ENCODE results near the gene TULP4. TPM values are rescaled to one million over a fixed set of nuclear protein-coding genes. Genes with fewer than 3 reads are reported as not detected.

The TULP4 gene
- total RNA-seq, 1 experiment from 2014 or later: 64.6 TPM

- H3K79me2 ChIP-seq (ENCODE audit: insufficient read depth, low read length): no peaks in the 10 kb centered on the region
- H3K4me1 ChIP-seq (ENCODE audit: insufficient read depth, low read length): no peaks in the 10 kb centered on the region
- no peak overlapping the region for H2BK15ac ChIP-seq (ENCODE audit: low read depth, low read length)
- no peak overlapping the region for H3K56ac ChIP-seq (ENCODE audit: insufficient read length, low read depth, low read length)
- H4K8ac ChIP-seq (replicated peaks; ENCODE audit: insufficient read length, low read depth, low read length): no peak overlapping the region
- H2BK12ac ChIP-seq (ENCODE audit: insufficient read length, low read depth, low read length): no peak overlapping the region
- H3K4me2 ChIP-seq (ENCODE audit: insufficient read depth, insufficient read length, low read length): no peak overlapping the region
- H4K5ac ChIP-seq (ENCODE audit: insufficient read length, low read depth, low read length): no peak overlapping the region
- no peaks in the 10 kb centered on the region for H3K27me3 ChIP-seq (ENCODE audit: insufficient read depth, low read length)
- H2BK5ac ChIP-seq (ENCODE audit: insufficient read length, low read length): no peak overlapping the region
- no peak overlapping the region for H3T11ph ChIP-seq (ENCODE audit: low read length)
- no peak overlapping the region for H2AFZ ChIP-seq (ENCODE audit: low read length)
- no peak overlapping the region for H3K4me3 Mint-ChIP-seq
- TF ChIP-seq CTCF (conservative IDR thresholded peaks at IDR 0.05): no peak
- H3K27me3 Mint-ChIP-seq (ENCODE audit: low read depth): no peaks in the 10 kb centered on the region
- no peak overlapping the region for H4K91ac ChIP-seq (ENCODE audit: insufficient read length, low read depth, low read length)
- no peaks in the 10 kb centered on the region for H3K79me1 ChIP-seq (ENCODE audit: insufficient read depth, low read depth, low read length, poor library complexity, severe bottlenecking)
- H2BK20ac ChIP-seq (ENCODE audit: low read depth, low read length, poor library complexity, severe bottlenecking): no peak overlapping the region
- no peak overlapping the region for H2AK5ac ChIP-seq (ENCODE audit: insufficient read length, low read length)
- no peaks in the 10 kb centered on the region for H3K9me3 ChIP-seq (ENCODE audit: control insufficient read depth, low read depth, low read length)
- H3K27ac Mint-ChIP-seq: no peak overlapping the region
- DNase-seq: no peak
- no peak overlapping the region for H3K18ac ChIP-seq (ENCODE audit: insufficient read length, low read depth, low read length)
- no peak overlapping the region for H3K14ac ChIP-seq (ENCODE audit: insufficient read depth, low read length)
- no peaks in the 10 kb centered on the region for H3K23me2 ChIP-seq (ENCODE audit: insufficient read length, low read depth, low read length, poor library complexity, severe bottlenecking)
- H3K36me3 Mint-ChIP-seq (ENCODE audit: insufficient read depth in 1 of 3, low read depth in 3 of 3): peaks cover 13 to 18% (median 14%) of the 10 kb centered on the region in 3 experiments
- H3K27ac ChIP-seq (ENCODE audit: insufficient read length, low read depth, low read length): no peak overlapping the region
- H2BK120ac ChIP-seq (ENCODE audit: low read depth, low read length, poor library complexity, severe bottlenecking): no peak overlapping the region
- no CpG with 5 or more reads among the region's 1 CpG for WGBS (ENCODE audit: extremely low coverage, insufficient read length, low lambda C conversion rate)
- H3K23ac ChIP-seq (ENCODE audit: insufficient read length, low read depth, low read length): no peak overlapping the region
- H3K9ac ChIP-seq (ENCODE audit: extremely low read depth, insufficient read length, low read length): no peak overlapping the region
- H4K20me1 ChIP-seq (ENCODE audit: control insufficient read depth, insufficient read depth, insufficient read length): no peaks in the 10 kb centered on the region
- no peak overlapping the region for H3K4ac ChIP-seq (ENCODE audit: low read depth, low read length)
- peaks cover 8 to 29% of the 10 kb centered on the region in 2 experiments for H3K9me3 Mint-ChIP-seq
- H3K4me1 Mint-ChIP-seq: no peaks in the 10 kb centered on the region
These were observed 75.3 kb downstream of the TULP4 start for GRCh38 chr6:158387578-158387977.

Measured in H9 (cell line).